Hepatocyte (in vitro differentiated cells): Measurements from ENCODE around the gene TECR. TPM values are rescaled to one million over a fixed set of nuclear protein-coding genes. Genes with fewer than 3 reads are reported as not detected.
A peak's percentile ranks its signal among the peaks of the same experiment; 100 is the strongest.
"Not testable (repeated sequence)": the region's sequence is repeated elsewhere in the genome, so short reads cannot be mapped to it uniquely, and the experiment has no call there.

ENCODE experiments used
- DNase-seq: peaks from one replicate; pipeline ENCODE4 v3.0.0-alpha.2; 2016; ENCODE audit warnings: low spot score
- H2AFZ ChIP-seq: fragments of 200-600 bp; sonication (generic); 2 replicates; pipeline ENCODE4 v1.6.0; 2016; ENCODE audit warnings: antibody characterized with exemption, mild to moderate bottlenecking
- H3K27ac ChIP-seq: fragments of 200-600 bp; sonication (generic); 2 replicates; pipeline ENCODE4 v1.5.1; 2016; ENCODE audit warnings: mild to moderate bottlenecking
- H3K27me3 ChIP-seq: fragments of 200-600 bp; sonication (generic); 2 replicates; pipeline ENCODE4 v1.6.1; 2016
- H3K36me3 ChIP-seq: fragments of 200-600 bp; sonication (generic); replicated peaks from 2 replicates; pipeline ENCODE4 v1.5.1; 2016; ENCODE audit warnings: low read depth; ENCODE audit not compliant: insufficient read depth
- H3K4me1 ChIP-seq: fragments of 200-600 bp; sonication (generic); 2 replicates; pipeline ENCODE4 v1.5.1; 2016; ENCODE audit warnings: mild to moderate bottlenecking, moderate library complexity; ENCODE audit not compliant: insufficient read depth
- H3K4me2 ChIP-seq: fragments of 200-600 bp; sonication (generic); 2 replicates; pipeline ENCODE4 v1.6.0; 2016
- H3K4me3 ChIP-seq: fragments of 200-600 bp; sonication (generic); 2 replicates; pipeline ENCODE4 v1.5.1; 2016; ENCODE audit warnings: mild to moderate bottlenecking
- H3K79me2 ChIP-seq: fragments of 200-600 bp; sonication (generic); 2 replicates; pipeline ENCODE4 v1.6.0; 2017; ENCODE audit warnings: mild to moderate bottlenecking
- H3K9me2 ChIP-seq: fragments of 200-600 bp; sonication (generic); replicated peaks from 2 replicates; pipeline ENCODE4 v1.6.0; 2017; ENCODE audit warnings: mild to moderate bottlenecking; ENCODE audit not compliant: insufficient read depth
- H3K9me3 ChIP-seq: fragments of 200-600 bp; sonication (generic); 2 replicates; pipeline ENCODE4 v1.5.1; 2016; ENCODE audit warnings: low read depth, mild to moderate bottlenecking
- H4K20me1 ChIP-seq: fragments of 200-600 bp; sonication (generic); 2 replicates; pipeline ENCODE4 v1.6.0; 2016; ENCODE audit warnings: mild to moderate bottlenecking; ENCODE audit not compliant: insufficient read depth, poor library complexity, severe bottlenecking
- EZH2 ChIP-seq: fragments of 200-600 bp; sonication (generic); IDR thresholded peaks from 2 replicates; pipeline ENCODE4 v1.6.1; 2016; ENCODE audit warnings: antibody characterized with exemption, mild to moderate bottlenecking, borderline replicate concordance
- EZH2phosphoT487 ChIP-seq: fragments of 200-600 bp; sonication (generic); IDR thresholded peaks from one replicate; pipeline ENCODE4 v1.6.1; 2018; ENCODE audit warnings: antibody characterized with exemption, mild to moderate bottlenecking, low read depth, moderate library complexity; ENCODE audit not compliant: unreplicated experiment, severe bottlenecking
- WGBS: methylation state at CpG from one replicate; pipeline ENCODE4 v1.1.6; 2016; ENCODE audit warnings: low lambda C conversion rate; ENCODE audit errors: missing lambda C conversion rate; 5-methylcytosine and 5-hydroxymethylcytosine counted together
- polyA plus RNA-seq: library from polyadenylated mRNA; unstranded; fragments of >200 nt; fragmentation: Nextera tagmentation; extraction: Ambion mirVana; gene quantifications from 2 replicates; pipeline ENCODE4 v1.2.1, GENCODE V29; 2016
- total RNA-seq: library from RNA; depleted of rRNA; stranded (reverse); fragments of >200 nt; gene quantifications from 2 replicates; pipeline ENCODE4 v1.2.3, GENCODE V29; 2014
- TF ChIP-seq, protein P1 (sequence below): fragments of 200-600 bp; sonication (generic); IDR thresholded peaks from 2 replicates; pipeline ENCODE4 v1.5.1; 2016; ENCODE audit warnings: antibody characterized with exemption, mild to moderate bottlenecking; ENCODE audit not compliant: poor library complexity

The TECR gene
- total and polyA plus RNA-seq, 2 experiments from 2014 or later, result 65.3 to 366 TPM

DNA sequence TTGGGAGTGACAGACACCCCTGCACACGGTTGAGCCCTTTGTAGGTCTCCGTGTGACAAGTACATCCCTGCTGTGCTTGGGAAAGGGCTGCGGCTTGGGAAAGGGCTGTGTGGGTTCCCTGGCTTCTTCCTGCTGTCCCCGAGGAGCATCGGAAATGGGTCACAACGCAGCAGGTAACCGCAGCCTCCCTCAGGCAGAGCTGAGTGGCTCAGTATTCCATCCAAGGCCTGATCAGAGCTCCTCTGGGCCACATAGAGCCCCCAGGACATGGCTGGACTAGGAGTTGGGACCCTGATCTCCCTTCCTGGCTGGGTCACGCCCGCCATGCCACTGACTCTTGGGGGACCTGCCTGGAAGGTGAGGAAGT lies 16.3 kb downstream of the TECR start:
- H3K4me2 ChIP-seq, result no peak overlapping the region
- peaks cover 92% of the 10 kb centered on the region for H3K79me2 ChIP-seq
- H2AFZ ChIP-seq, result no peak overlapping the region
- no peak overlapping the region for H3K27ac ChIP-seq
- DNase-seq, result no peak
- peaks cover 13% of the 10 kb centered on the region for H3K4me1 ChIP-seq
- WGBS, result 90% methylated on average over 9 of the region's 9 CpGs
- H4K20me1 ChIP-seq, result peaks cover 2% of the 10 kb centered on the region
- H3K9me2 ChIP-seq, result no peaks in the 10 kb centered on the region
- no peaks in the 10 kb centered on the region for H3K27me3 ChIP-seq
- no peaks in the 10 kb centered on the region for H3K9me3 ChIP-seq
- no peaks in the 10 kb centered on the region for H3K36me3 ChIP-seq
- no peak overlapping the region for H3K4me3 ChIP-seq
- TF ChIP-seq, protein P1, sequence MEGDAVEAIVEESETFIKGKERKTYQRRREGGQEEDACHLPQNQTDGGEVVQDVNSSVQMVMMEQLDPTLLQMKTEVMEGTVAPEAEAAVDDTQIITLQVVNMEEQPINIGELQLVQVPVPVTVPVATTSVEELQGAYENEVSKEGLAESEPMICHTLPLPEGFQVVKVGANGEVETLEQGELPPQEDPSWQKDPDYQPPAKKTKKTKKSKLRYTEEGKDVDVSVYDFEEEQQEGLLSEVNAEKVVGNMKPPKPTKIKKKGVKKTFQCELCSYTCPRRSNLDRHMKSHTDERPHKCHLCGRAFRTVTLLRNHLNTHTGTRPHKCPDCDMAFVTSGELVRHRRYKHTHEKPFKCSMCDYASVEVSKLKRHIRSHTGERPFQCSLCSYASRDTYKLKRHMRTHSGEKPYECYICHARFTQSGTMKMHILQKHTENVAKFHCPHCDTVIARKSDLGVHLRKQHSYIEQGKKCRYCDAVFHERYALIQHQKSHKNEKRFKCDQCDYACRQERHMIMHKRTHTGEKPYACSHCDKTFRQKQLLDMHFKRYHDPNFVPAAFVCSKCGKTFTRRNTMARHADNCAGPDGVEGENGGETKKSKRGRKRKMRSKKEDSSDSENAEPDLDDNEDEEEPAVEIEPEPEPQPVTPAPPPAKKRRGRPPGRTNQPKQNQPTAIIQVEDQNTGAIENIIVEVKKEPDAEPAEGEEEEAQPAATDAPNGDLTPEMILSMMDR, result no peak
- TF ChIP-seq EZH2phosphoT487 (no peak), EZH2 (no peak)

DNA sequence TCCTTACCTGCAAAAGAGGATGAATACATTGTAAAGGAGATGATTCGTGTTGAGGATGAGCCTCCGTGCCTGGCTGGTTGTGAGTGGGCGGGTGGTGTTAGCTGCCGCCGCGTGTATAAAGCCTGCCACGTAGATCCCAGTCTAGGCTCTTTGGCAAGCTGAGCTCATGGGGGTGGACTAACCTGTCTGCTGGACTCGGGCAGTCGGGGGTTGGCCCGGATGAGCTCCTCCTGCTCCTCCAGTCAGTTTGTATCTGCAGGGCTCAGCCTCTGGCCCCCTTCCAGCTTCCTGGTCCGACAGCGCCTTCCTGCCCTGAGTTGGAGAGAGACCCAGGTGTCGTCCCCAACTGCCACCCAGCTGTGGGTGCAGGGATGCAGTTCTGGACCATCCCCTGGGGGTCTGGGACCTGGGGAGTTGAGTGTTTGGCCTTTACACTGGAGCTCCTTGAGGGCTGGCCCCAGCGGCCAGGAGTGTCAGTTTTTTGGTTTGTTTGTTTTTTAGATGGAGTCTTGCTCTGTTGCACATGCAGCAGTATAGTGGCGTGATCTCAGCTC lies 20.9 kb downstream of the TECR start:
- 86% methylated on average over 15 of the region's 15 CpGs for WGBS
- no peak overlapping the region for H3K4me2 ChIP-seq
- DNase-seq, result peak; percentile 46

DNA sequence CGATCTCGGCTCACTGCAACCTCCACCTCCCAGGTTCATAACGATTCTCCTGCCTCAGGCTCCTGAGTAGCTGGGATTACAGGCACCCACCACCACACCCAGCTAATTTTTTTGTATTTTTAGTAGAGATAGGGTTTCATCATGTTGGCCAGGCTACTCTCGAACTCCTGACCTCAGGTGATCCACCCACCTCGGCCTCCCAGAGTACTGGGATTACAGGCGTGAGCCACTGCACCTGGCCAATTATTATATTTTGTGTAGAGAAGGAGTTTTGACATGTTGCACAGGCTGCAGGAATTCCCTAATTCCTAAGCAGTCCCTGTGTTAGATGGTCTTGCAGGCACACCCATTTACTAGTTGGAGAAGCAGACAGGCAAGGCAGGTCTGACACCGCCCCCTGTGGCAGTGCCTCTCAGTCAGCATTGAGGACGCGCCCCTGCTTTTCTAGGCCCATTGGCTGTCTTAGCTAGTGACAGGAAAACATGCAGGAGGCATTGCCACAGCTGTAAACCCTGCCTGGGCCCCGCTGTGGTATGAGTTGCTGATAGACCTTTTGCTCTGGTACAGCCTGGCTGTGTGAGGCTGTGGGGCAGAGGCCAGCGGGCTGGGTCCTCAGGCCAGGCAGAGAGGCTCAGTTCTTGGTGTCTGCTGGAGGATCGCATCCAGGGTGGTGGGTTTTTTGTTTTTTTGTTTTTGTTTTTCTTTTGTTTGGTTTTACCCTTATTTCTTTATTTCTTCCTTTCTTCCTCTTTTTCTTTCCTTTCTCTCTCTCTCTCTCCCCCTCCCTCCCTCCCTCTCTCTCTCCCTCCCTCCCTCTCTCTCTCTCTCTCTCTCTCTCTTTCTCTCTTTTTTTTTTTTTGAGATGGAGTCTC lies 22.0 kb downstream of the TECR start:
- TF ChIP-seq, protein P1, result peak; percentile 46
- H3K9me3 ChIP-seq, H3K9me2 ChIP-seq, H3K27me3 ChIP-seq, H4K20me1 ChIP-seq, H3K36me3 ChIP-seq, H2AFZ ChIP-seq, H3K4me3 ChIP-seq: not testable (repeated sequence)
- peak; percentile 92 for DNase-seq
- Histone ChIP-seq H3K27ac (peak overlapping the region; percentile 64), H3K79me2 (peaks cover 82% of the 10 kb centered on the region), H3K4me2 (peak overlapping the region; percentile 44), H3K4me1 (peaks cover 37% of the 10 kb centered on the region)
- WGBS, result 55% methylated on average over 12 of the region's 12 CpGs

More for the DNA sequence above, 20.9 kb downstream of the TECR start:
- Histone ChIP-seq H2AFZ (no peak overlapping the region), H3K9me3 (no peaks in the 10 kb centered on the region), H3K27me3 (no peaks in the 10 kb centered on the region), H3K4me1 (peaks cover 35% of the 10 kb centered on the region), H4K20me1 (no peaks in the 10 kb centered on the region), H3K36me3 (no peaks in the 10 kb centered on the region), H3K9me2 (no peaks in the 10 kb centered on the region), H3K79me2 (peaks cover 82% of the 10 kb centered on the region), H3K27ac (peak overlapping the region; percentile 64), H3K4me3 (no peak overlapping the region)
- TF ChIP-seq EZH2phosphoT487, result no peak
- TF ChIP-seq EZH2, result no peak
- TF ChIP-seq, protein P1, result no peak

DNA sequence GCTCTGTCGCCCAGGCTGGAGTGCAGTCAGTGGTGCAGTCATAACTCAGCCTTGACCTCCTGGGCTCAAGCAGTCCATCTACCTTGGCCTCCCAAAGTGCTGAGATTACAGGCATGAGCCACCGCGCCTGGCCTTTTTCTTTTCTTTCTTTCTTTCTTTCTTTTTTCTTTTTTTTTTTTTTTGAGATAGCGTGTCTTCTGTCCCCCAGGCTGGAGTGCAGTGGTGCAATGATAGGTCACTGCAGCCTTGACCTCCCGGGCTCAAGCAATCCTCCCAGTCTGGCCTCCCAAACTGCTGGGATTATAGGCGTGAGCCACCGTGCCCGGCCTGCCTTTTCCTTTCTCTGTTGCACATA lies 22.6 kb downstream of the TECR start:
- not testable (repeated sequence) for H3K4me3 ChIP-seq, H3K9me3 ChIP-seq, H3K9me2 ChIP-seq, H2AFZ ChIP-seq, H3K36me3 ChIP-seq, H3K27me3 ChIP-seq, H4K20me1 ChIP-seq, DNase-seq
- H3K4me1 ChIP-seq, result peaks cover 39% of the 10 kb centered on the region
- 86% methylated on average over 7 of the region's 8 CpGs for WGBS
- H3K27ac ChIP-seq, result peak overlapping the region; percentile 64
- peaks cover 82% of the 10 kb centered on the region for H3K79me2 ChIP-seq
- H3K4me2 ChIP-seq, result peak overlapping the region; percentile 44
